ENCODE results near the gene ASB2.

DNA sequence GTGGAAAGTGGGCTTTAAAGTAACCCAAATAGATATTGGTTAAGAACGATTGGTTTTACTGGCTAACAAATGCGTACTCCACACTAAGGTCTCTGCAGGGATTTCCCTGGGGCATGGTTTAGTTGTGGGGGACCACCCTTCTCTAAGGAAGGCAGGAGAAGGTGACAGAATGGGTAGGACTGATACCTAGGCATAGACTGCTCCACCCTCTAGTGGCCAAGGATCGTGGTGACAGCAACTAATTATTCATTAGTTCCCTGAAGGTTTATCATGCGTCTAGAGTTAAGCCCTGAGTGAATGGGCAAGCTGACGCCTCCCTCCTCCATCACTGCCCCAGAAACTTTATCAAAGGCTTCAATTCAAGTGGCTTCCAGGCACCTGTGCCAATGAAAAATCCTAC, 40.1 kb downstream of the ASB2 start:
- TF ChIP-seq POLR2AphosphoS5 (IDR thresholded peaks at IDR 0.05; ENCODE audit: low read depth, low read length) (no peak), TAF1 (IDR thresholded peaks at IDR 0.05; ENCODE audit: borderline replicate concordance, insufficient read depth, low read length) (no peak), SIN3A (IDR thresholded peaks at IDR 0.05; ENCODE audit: borderline replicate concordance, insufficient read depth, low read length) (no peak), FOXP2 (optimal IDR thresholded peaks at IDR 0.05; ENCODE audit: borderline replicate concordance, extremely low read depth, extremely low read length, insufficient read depth) (no peak)
- TF ChIP-seq, protein P1, sequence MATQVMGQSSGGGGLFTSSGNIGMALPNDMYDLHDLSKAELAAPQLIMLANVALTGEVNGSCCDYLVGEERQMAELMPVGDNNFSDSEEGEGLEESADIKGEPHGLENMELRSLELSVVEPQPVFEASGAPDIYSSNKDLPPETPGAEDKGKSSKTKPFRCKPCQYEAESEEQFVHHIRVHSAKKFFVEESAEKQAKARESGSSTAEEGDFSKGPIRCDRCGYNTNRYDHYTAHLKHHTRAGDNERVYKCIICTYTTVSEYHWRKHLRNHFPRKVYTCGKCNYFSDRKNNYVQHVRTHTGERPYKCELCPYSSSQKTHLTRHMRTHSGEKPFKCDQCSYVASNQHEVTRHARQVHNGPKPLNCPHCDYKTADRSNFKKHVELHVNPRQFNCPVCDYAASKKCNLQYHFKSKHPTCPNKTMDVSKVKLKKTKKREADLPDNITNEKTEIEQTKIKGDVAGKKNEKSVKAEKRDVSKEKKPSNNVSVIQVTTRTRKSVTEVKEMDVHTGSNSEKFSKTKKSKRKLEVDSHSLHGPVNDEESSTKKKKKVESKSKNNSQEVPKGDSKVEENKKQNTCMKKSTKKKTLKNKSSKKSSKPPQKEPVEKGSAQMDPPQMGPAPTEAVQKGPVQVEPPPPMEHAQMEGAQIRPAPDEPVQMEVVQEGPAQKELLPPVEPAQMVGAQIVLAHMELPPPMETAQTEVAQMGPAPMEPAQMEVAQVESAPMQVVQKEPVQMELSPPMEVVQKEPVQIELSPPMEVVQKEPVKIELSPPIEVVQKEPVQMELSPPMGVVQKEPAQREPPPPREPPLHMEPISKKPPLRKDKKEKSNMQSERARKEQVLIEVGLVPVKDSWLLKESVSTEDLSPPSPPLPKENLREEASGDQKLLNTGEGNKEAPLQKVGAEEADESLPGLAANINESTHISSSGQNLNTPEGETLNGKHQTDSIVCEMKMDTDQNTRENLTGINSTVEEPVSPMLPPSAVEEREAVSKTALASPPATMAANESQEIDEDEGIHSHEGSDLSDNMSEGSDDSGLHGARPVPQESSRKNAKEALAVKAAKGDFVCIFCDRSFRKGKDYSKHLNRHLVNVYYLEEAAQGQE (IDR thresholded peaks at IDR 0.05; ENCODE audit: insufficient read depth in 1 of 2, low read depth in 2 of 2, low read length in 2 of 2): no peak

All from PFSK-1 (cell line).